Activated CD4-positive, alpha-beta T cell treated with anti-CD3 and anti-CD28 coated beads for 36 hours (primary cell): ENCODE results near the gene TCF4. TPM values are rescaled to one million over a fixed set of nuclear protein-coding genes. Genes with fewer than 3 reads are reported as not detected.

Experiments
- ATAC-seq: fragments of 200-7000 bp; cut with Tn5 transposase; one replicate; pipeline ENCODE4 v1.10.0; 2021; ENCODE audit warnings: mild to moderate bottlenecking, moderate library complexity
- CTCF ChIA-PET: fragments of 350-600 bp; sonication (Branson Sonifier 250); formaldehyde crosslinking; loops from one replicate; lab custom pipeline; 2021; ENCODE audit warnings: antibody characterized with exemption; lab: Charles Lee
- POLR2A ChIA-PET: fragments of 350-600 bp; sonication (Branson Sonifier 250); formaldehyde crosslinking; loops from one replicate; lab custom pipeline; 2021; ENCODE audit warnings: antibody characterized with exemption, inconsistent platforms; lab: Charles Lee
- DNase-seq: peaks from one replicate; pipeline ENCODE4 v3.0.0-alpha.2; 2020
- H3K27ac Mint-ChIP-seq: one replicate; pipeline ENCODE4 v1.8.0; 2021; ENCODE audit warnings: mixed read lengths
- H3K27me3 Mint-ChIP-seq: one replicate; pipeline ENCODE4 v1.8.0; 2021; ENCODE audit warnings: mixed read lengths
- H3K36me3 Mint-ChIP-seq: one replicate; pipeline ENCODE4 v1.8.0; 2021; ENCODE audit warnings: low read depth, mixed read lengths
- H3K4me1 Mint-ChIP-seq: one replicate; pipeline ENCODE4 v1.8.0; 2021; ENCODE audit warnings: mixed read lengths
- H3K4me3 Mint-ChIP-seq: one replicate; pipeline ENCODE4 v1.8.0; 2021; ENCODE audit warnings: mild to moderate bottlenecking, moderate library complexity, mixed read lengths
- H3K9me3 Mint-ChIP-seq: one replicate; pipeline ENCODE4 v1.8.0; 2021; ENCODE audit warnings: low read depth, mixed read lengths
- intact Hi-C, 2 experiments: fragments of 100-400 bp; cut with DNase I in 1 of 2; cut with micrococcal nuclease in 1 of 2; formaldehyde crosslinking; loops; one replicate each; pipeline versions ENCODE4 v1.14.2 to v1.15.1; 2022 to 2024; cut with DNase I, micrococcal nuclease
- total RNA-seq, 2 experiments: library from RNA; stranded (reverse); gene quantifications; one replicate each; pipeline ENCODE4 v1.2.3, GENCODE V29; 2021

The TCF4 gene
- total RNA-seq, 2 experiments from 2014 or later: 0.69 to 1.9 TPM

DNA sequence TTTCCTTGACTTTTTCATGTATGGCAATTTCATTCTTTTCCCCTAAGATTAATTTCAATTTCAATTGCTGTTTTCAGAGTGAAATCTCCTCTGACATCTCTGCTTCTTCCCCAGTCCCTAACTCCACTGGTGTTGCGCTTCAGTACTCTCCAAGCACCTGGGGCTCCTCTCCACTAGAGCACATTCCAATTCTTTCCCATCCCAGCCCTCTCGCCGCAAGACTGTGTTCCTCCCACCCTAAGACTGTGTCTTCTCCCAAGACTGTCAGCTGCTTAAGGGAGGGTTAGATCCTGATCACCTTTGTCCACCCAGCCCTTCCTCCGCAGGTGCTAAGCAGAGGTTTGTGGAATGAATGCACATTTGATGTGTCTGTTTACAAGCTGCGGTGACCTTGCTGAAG lies 373.0 kb downstream of the TCF4 start:
- Mint-ChIP-seq H3K27me3 (no peaks in the 10 kb centered on the region), H3K4me1 (no peaks in the 10 kb centered on the region), H3K36me3 (no peaks in the 10 kb centered on the region), H3K27ac (no peak overlapping the region), H3K9me3 (no peaks in the 10 kb centered on the region), H3K4me3 (no peak overlapping the region)
- no peak for ATAC-seq
- POLR2A ChIA-PET: no interaction called here
- intact Hi-C loops: no loop called here
- CTCF ChIA-PET: interaction anchor here (1.6 kb wide), 1 partner anchor 19 kb away, joined by 7 read pairs; no protein-coding TSS in a partner anchor
- DNase-seq: no peak

DNA sequence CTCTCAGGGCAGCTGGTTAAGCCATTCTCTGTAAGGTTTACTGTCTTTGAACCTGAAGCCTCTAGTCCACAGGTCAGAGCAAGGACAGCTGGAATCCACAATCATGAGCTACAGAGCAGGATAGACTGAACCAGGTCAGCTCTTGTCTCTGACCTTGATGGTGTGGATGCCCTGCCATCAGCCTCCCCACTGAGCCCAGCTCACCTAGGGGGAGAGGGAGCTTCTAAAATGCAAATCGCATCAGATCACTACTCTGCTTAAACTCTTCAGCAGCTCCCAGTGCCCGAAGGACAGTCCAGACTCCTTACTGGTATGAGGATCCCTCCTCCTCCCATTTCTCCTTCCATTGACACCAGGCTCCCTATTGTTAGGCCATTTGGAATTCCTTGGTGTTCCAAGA lies 373.5 kb downstream of the TCF4 start:
- H3K9me3 Mint-ChIP-seq: no peaks in the 10 kb centered on the region
- intact Hi-C loops: no loop called here
- CTCF ChIA-PET: interaction anchor here (1.6 kb wide), 1 partner anchor 19 kb away, joined by 7 read pairs; no protein-coding TSS in a partner anchor
- ATAC-seq (no peak), DNase-seq (no peak)
- H3K27ac Mint-ChIP-seq: no peak overlapping the region
- no peak overlapping the region for H3K4me3 Mint-ChIP-seq
- H3K27me3 Mint-ChIP-seq: no peaks in the 10 kb centered on the region
- POLR2A ChIA-PET: no interaction called here
- no peaks in the 10 kb centered on the region for H3K36me3 Mint-ChIP-seq
- H3K4me1 Mint-ChIP-seq: no peaks in the 10 kb centered on the region

DNA sequence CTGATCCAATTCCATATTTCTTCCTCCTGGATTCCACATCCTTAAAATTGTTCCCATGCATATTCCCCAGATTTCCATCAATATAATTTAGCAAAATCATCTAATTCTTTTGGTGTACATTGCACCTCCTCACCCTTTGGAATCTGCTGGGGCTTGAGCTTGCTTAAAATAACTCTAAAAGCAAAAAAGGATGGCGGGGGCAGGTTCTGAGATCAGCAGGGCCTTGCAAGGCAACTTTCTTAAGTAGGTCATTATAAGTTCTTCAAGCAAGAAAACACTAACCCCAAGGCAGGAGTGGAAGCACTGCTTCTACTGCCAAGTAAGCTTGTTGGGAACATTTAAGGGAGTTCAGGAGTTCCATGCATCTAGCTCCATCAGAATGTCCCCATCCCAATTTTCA lies 374.4 kb downstream of the TCF4 start:
- no peaks in the 10 kb centered on the region for H3K4me1 Mint-ChIP-seq
- H3K36me3 Mint-ChIP-seq: no peaks in the 10 kb centered on the region
- no peak overlapping the region for H3K27ac Mint-ChIP-seq
- DNase-seq (no peak), ATAC-seq (no peak)
- no peaks in the 10 kb centered on the region for H3K27me3 Mint-ChIP-seq
- CTCF ChIA-PET: interaction anchor here (0.7 to 1.6 kb wide), 2 partner anchors 11 to 20 kb away, joined by 3 to 7 read pairs; no protein-coding TSS in a partner anchor
- POLR2A ChIA-PET: no interaction called here
- no peaks in the 10 kb centered on the region for H3K9me3 Mint-ChIP-seq
- no peak overlapping the region for H3K4me3 Mint-ChIP-seq
- intact Hi-C loops: no loop called here

DNA sequence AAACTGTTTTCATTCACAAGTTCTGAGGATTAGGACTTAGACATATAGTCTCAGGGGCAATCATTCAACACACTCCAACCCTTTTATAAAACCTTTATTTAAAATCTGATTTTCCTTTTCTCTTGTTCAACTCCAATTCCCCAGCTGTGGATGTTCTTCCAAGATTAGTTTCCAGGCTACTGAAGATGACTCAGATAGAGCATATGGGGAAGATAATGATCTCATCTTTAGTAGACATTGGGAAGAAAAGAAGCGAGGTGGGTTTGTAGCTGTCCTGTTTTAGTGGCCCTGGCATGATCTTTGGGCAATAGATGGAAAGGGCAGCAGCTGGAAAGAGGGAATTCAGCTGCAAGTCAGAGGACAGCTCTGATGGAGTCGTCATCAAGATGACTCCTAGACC lies 381.1 kb downstream of the TCF4 start:
- H3K4me1 Mint-ChIP-seq: no peaks in the 10 kb centered on the region
- ChIA-PET POLR2A (no interaction called here), CTCF (interaction anchor here (0.6 kb wide), 1 partner anchor 1166 kb away, joined by 3 read pairs; no protein-coding TSS in a partner anchor)
- H3K4me3 Mint-ChIP-seq: no peak overlapping the region
- H3K36me3 Mint-ChIP-seq: no peaks in the 10 kb centered on the region
- no peak overlapping the region for H3K27ac Mint-ChIP-seq
- no peaks in the 10 kb centered on the region for H3K27me3 Mint-ChIP-seq
- intact Hi-C loops: no loop called here
- ATAC-seq (no peak), DNase-seq (no peak)
- peaks cover 3% of the 10 kb centered on the region for H3K9me3 Mint-ChIP-seq

DNA sequence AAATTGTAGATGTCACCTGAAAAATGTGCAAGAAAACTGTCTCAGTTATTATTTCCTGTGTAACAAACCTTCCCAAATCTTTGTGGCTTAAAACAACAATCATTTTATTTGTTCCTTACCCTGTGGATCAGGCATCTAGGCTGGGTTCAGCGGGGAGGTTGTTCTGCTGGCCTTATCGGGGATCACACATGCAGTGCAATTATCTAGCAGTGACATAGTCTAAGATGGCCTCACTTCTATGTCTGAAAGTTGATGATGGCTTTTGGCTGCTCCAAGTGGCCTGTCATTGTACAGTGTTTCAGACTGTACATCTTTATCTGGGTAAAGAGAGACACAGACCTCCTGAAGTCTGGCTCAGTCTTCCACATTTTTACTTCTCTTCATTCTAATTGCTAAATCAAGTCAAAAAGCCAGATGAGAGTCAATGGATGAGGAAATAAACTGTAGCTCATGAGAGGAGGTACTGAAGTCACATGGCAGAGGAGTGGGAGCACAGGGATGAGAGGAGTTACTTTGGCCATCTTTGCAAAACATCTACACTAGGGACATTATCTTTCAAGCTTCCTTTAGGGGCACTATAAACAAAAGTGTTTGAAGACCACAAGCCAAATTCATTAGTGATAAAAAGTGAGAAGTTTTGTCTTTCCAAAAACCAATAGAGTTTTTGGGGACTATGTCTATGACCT lies 385.6 kb downstream of the TCF4 start:
- CTCF ChIA-PET: interaction anchor here (0.6 kb wide), 1 partner anchor 11 kb away, joined by 3 read pairs; no protein-coding TSS in a partner anchor
- Mint-ChIP-seq H3K4me3 (no peak overlapping the region), H3K9me3 (peaks cover 3% of the 10 kb centered on the region), H3K27ac (no peak overlapping the region), H3K27me3 (no peaks in the 10 kb centered on the region), H3K36me3 (no peaks in the 10 kb centered on the region), H3K4me1 (no peaks in the 10 kb centered on the region)
- ATAC-seq (no peak), DNase-seq (no peak)
- POLR2A ChIA-PET: no interaction called here
- intact Hi-C loops: no loop called here

DNA sequence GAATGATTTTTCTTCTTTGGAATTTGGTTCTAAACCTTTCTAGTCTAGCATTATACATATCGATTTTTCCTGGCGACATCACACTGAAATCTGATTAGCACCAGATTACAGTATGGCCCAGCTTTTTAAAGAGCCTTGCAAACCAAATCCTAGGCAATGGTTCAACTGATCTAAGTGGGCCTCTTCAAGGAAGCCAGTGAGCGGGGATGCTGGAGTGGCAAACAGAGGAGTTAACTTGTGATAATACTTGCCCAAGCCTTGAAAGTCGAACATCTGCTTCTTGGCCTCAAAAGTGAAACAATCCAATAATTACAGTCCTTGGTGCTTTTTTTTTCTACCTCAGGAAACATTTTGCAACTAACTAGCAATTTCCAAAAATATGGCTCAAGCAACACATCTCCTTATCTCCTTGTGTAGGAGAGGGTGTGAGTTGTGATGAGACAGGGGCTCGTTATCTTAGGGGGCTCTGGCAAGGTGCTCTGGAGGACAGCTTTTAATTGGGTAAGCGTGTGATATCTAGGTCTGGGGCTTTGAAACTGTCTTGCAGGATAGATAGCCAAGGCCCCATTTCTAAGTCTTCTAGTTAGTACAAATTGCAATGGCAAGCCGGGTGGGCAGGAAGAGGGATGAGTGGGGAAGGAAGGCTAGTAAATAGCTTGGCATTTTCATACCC lies 388.6 kb downstream of the TCF4 start:
- Mint-ChIP-seq H3K4me3 (no peak overlapping the region), H3K36me3 (no peaks in the 10 kb centered on the region), H3K9me3 (peaks cover 3% of the 10 kb centered on the region), H3K27ac (no peak overlapping the region), H3K27me3 (no peaks in the 10 kb centered on the region), H3K4me1 (no peaks in the 10 kb centered on the region)
- POLR2A ChIA-PET: no interaction called here
- CTCF ChIA-PET: interaction anchor here (0.5 kb wide), 1 partner anchor 8 kb away, joined by 3 read pairs; no protein-coding TSS in a partner anchor
- ATAC-seq (no peak), DNase-seq (no peak)
- intact Hi-C loops: no loop called here

DNA sequence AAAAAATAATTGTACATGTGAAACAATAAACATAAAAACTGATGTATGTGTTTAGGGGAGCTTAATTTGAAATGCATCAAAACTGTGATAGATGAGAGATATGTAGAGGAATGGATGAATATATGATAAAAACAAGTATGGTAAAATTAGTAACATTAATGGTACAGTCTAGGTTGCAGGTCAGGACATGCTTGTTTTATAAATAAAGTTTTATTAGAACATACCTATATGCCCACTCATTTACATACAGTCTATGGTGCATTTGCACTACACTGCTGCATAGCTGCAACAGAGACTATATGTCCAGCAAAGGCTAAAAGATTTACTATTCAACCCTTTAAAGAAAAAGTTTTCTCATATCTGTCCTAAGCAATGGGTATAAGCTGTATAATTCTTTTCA lies 392.1 kb downstream of the TCF4 start:
- H3K27me3 Mint-ChIP-seq: no peaks in the 10 kb centered on the region
- no peaks in the 10 kb centered on the region for H3K36me3 Mint-ChIP-seq
- H3K9me3 Mint-ChIP-seq: no peaks in the 10 kb centered on the region
- intact Hi-C loops: no loop called here
- H3K4me3 Mint-ChIP-seq: no peak overlapping the region
- DNase-seq: no peak
- ATAC-seq: no peak
- H3K27ac Mint-ChIP-seq: no peak overlapping the region
- no peaks in the 10 kb centered on the region for H3K4me1 Mint-ChIP-seq
- ChIA-PET POLR2A (no interaction called here), CTCF (interaction anchor here (1.7 kb wide), 1 partner anchor 39 kb away, joined by 4 read pairs; no protein-coding TSS in a partner anchor)

DNA sequence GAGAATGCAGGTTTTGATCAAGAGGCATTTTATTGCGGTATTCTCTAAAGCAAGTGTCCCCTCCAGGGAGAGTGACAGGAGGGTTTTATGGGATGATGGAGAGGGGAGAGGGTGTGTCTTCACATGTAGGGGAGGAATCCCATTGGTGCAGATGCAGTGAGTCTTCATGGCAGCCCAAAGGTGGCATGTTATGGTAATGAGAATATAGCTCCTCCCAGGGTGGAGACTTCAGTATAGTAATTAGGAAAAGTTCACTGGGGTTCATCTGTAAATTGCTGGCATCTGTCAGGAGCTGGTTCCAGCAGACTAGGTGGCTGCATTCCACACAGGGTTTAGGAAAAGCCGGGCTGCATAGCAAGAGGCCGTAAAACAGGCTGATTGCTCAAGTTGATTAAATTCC lies 398.0 kb downstream of the TCF4 start:
- no peak for ATAC-seq
- no peak for DNase-seq
- H3K9me3 Mint-ChIP-seq: no peaks in the 10 kb centered on the region
- no peak overlapping the region for H3K4me3 Mint-ChIP-seq
- no peaks in the 10 kb centered on the region for H3K27me3 Mint-ChIP-seq
- POLR2A ChIA-PET: no interaction called here
- no peak overlapping the region for H3K27ac Mint-ChIP-seq
- intact Hi-C loops: no loop called here
- no peaks in the 10 kb centered on the region for H3K4me1 Mint-ChIP-seq
- no peaks in the 10 kb centered on the region for H3K36me3 Mint-ChIP-seq
- CTCF ChIA-PET: interaction anchor here (0.6 kb wide), 1 partner anchor 1003 kb away, joined by 3 read pairs; no protein-coding TSS in a partner anchor

DNA sequence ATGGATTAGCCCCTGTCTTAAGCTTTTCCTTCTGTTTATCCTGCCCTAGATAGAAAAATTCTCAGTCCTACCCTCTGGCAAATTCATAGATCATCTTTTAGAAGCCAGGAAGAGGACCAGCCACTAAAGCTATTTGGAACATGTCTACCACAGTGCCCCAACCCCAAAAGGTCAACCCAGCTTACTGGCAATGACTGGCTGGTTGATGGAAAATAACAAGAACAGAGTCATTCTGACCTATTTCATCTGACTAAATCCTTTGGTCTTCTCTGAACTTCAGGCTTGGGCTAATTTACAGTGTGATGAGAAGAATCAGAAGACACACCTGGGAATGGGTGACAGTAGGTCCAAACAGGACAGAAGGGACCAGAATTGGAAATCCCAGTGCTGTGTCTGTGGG lies 401.4 kb downstream of the TCF4 start:
- H3K4me3 Mint-ChIP-seq: no peak overlapping the region
- H3K9me3 Mint-ChIP-seq: no peaks in the 10 kb centered on the region
- ATAC-seq (no peak), DNase-seq (no peak)
- no peaks in the 10 kb centered on the region for H3K36me3 Mint-ChIP-seq
- no peak overlapping the region for H3K27ac Mint-ChIP-seq
- no peaks in the 10 kb centered on the region for H3K4me1 Mint-ChIP-seq
- ChIA-PET POLR2A (interaction anchor here (0.5 kb wide), 1 partner anchor 1061 kb away, joined by 3 read pairs; no protein-coding TSS in a partner anchor), CTCF (no interaction called here)
- peaks cover 5% of the 10 kb centered on the region for H3K27me3 Mint-ChIP-seq
- intact Hi-C loops: no loop called here

DNA sequence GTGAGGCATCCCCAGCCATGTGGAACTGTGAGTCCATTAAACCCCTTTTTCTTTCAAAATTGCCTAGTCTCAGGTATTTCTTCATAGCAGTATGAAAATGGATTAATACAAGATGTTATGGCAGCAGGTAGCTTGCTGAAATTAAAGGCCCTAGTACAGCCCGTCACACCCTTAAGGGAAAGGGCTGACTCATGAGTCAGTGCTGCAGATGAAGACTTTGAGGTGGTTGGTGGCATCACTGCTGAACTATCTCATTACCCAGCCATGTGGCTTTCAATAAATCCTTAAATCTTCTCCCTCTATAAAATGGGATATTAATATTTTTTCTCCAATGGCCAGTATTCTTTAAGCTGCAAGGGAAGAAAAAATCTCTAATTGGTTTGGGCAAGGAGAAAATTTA lies 402.6 kb downstream of the TCF4 start:
- no peaks in the 10 kb centered on the region for H3K9me3 Mint-ChIP-seq
- intact Hi-C loops: no loop called here
- ChIA-PET POLR2A (no interaction called here), CTCF (no interaction called here)
- H3K4me1 Mint-ChIP-seq: no peaks in the 10 kb centered on the region
- DNase-seq (no peak), ATAC-seq (no peak)
- no peak overlapping the region for H3K4me3 Mint-ChIP-seq
- peaks cover 5% of the 10 kb centered on the region for H3K27me3 Mint-ChIP-seq
- no peak overlapping the region for H3K27ac Mint-ChIP-seq
- no peaks in the 10 kb centered on the region for H3K36me3 Mint-ChIP-seq

DNA sequence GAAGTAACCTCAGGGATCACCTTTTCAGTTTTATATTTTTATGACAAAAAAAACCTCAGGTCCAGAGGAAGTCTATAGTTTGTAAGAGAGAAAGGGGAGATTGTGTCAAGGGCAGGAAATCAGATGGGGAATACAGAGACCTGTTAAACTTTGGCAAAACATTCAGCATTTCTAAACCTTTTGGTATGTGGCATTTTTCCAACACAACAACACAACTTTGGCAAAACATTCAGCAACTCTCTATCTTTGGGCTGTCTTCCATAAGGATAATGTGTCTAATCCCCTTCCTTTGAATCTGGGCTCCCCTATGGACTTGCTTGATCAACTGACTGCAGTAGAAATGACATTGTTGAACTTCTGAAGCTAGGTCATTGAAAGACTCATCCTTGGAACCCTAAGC lies 408.2 kb downstream of the TCF4 start:
- CTCF ChIA-PET: no interaction called here
- H3K4me3 Mint-ChIP-seq: no peak overlapping the region
- H3K27me3 Mint-ChIP-seq: peaks cover 5% of the 10 kb centered on the region
- peaks cover 3% of the 10 kb centered on the region for H3K9me3 Mint-ChIP-seq
- DNase-seq (no peak), ATAC-seq (no peak)
- H3K27ac Mint-ChIP-seq: no peak overlapping the region
- POLR2A ChIA-PET: no interaction called here
- H3K4me1 Mint-ChIP-seq: no peaks in the 10 kb centered on the region
- no peaks in the 10 kb centered on the region for H3K36me3 Mint-ChIP-seq
- intact Hi-C loops: no loop called here

DNA sequence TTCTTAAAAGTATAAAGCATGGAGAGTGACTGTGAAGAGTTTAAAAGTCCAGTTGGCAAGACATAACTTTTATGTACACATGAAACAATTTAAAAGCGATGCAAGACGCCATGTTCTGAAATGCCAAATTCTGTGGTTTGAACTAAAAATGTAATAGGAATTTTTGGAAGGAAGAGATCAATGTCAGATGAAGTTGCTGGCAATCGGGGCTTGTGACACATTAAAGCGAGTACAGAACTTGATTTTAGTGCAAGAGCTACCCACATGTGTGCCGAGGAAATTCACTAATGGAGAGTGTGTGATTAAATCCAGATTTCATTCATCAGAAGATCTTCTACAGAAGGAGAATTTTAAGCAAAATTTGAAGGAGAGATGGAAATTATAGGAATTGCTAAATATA lies 408.6 kb downstream of the TCF4 start:
- ChIA-PET CTCF (no interaction called here), POLR2A (no interaction called here)
- Mint-ChIP-seq H3K27me3 (peaks cover 3% of the 10 kb centered on the region), H3K4me3 (no peak overlapping the region), H3K27ac (no peak overlapping the region), H3K36me3 (no peaks in the 10 kb centered on the region), H3K9me3 (peaks cover 3% of the 10 kb centered on the region), H3K4me1 (no peaks in the 10 kb centered on the region)
- intact Hi-C loops: no loop called here
- ATAC-seq (no peak), DNase-seq (no peak)
